RWPE2 (cell line): ENCODE measurements around the gene FFAR3.

Source experiments
- ATAC-seq: fragments of 200-7000 bp; cut with Tn5 transposase; 3 replicates; pipeline ENCODE4 v1.9.1; 2021; ENCODE audit warnings: low read depth
- DNase-seq: peaks from one replicate; pipeline ENCODE4 v3.0.0-alpha.2; 2020; ENCODE audit warnings: low spot score
- H3K27ac ChIP-seq: fragments of 450-650 bp; 2 replicates; pipeline ENCODE4 v1.5.1; 2017; ENCODE audit warnings: mild to moderate bottlenecking; ENCODE audit not compliant: poor library complexity, severe bottlenecking
- H3K27me3 ChIP-seq: fragments of 250-450 bp; sonication (Bioruptor Pico); 2 replicates; pipeline ENCODE4 v1.5.1; 2021; ENCODE audit warnings: mild to moderate bottlenecking, moderate library complexity; ENCODE audit not compliant: insufficient read depth, poor library complexity, severe bottlenecking
- H3K36me3 ChIP-seq: fragments of 250-450 bp; sonication (Bioruptor Pico); 2 replicates; pipeline ENCODE4 v1.5.1; 2020; ENCODE audit warnings: low read depth, mild to moderate bottlenecking, moderate library complexity
- H3K4me1 ChIP-seq: fragments of 250-450 bp; sonication (Bioruptor Pico); 2 replicates; pipeline ENCODE4 v1.5.1; 2021; ENCODE audit warnings: mild to moderate bottlenecking, moderate library complexity; ENCODE audit not compliant: insufficient read depth, poor library complexity, severe bottlenecking
- H3K4me3 ChIP-seq: fragments of 250-450 bp; sonication (Bioruptor Pico); 2 replicates; pipeline ENCODE4 v1.5.1; 2021; ENCODE audit warnings: mild to moderate bottlenecking, moderate library complexity; ENCODE audit not compliant: severe bottlenecking
- H3K9me3 ChIP-seq: fragments of 250-450 bp; sonication (Bioruptor Pico); 2 replicates; pipeline ENCODE4 v1.5.1; 2021; ENCODE audit warnings: mild to moderate bottlenecking, moderate library complexity; ENCODE audit not compliant: severe bottlenecking
- CTCF ChIP-seq: fragments of 450-650 bp; IDR thresholded peaks from one replicate; pipeline ENCODE4 v1.5.1; 2017; ENCODE audit warnings: mild to moderate bottlenecking, moderate library complexity; ENCODE audit not compliant: poor library complexity, severe bottlenecking

FFAR3 gene

GRCh38 chr19:35341006-35341405, 17.3 kb upstream of the FFAR3 start:
- H3K4me1 ChIP-seq, result no peaks in the 10 kb centered on the region
- no peaks in the 10 kb centered on the region for H3K36me3 ChIP-seq
- ATAC-seq (no peak), DNase-seq (no peak)
- H3K27ac ChIP-seq, result no peak overlapping the region
- H3K27me3 ChIP-seq, result peaks cover 5% of the 10 kb centered on the region
- H3K4me3 ChIP-seq, result no peak overlapping the region
- no peaks in the 10 kb centered on the region for H3K9me3 ChIP-seq
- no peak for TF ChIP-seq CTCF

DNA sequence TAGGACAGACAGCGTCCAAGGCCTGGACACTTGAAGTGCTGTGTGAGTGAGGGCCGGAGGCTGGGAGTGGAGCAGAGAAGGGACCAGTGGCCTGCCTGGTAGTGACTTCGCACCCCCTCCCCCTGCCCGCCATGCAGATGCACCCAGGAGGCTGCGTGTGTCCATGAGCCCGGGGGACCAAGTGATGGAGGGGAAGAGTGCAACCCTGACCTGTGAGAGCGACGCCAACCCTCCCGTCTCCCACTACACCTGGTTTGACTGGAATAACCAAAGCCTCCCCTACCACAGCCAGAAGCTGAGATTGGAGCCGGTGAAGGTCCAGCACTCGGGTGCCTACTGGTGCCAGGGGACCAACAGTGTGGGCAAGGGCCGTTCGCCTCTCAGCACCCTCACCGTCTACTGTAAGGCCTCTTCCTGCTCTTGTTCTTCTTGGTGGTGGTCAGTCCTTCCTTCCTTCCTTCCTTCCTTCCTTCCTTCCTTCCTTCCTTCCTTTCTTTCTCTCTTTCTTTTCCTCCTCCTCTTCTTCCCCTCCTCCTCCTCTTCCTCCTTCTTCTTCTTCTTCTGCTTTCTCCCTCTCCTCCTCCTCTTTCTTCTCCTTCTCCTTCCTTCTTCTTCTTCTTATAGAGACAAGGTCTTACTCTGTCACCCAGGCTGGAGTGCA, 16.6 kb upstream of the FFAR3 start:
- Histone ChIP-seq H3K36me3 (no peaks in the 10 kb centered on the region), H3K4me1 (no peaks in the 10 kb centered on the region), H3K27ac (no peak overlapping the region), H3K4me3 (no peak overlapping the region), H3K9me3 (no peaks in the 10 kb centered on the region), H3K27me3 (peaks cover 12% of the 10 kb centered on the region)
- DNase-seq (no peak), ATAC-seq (no peak)
- no peak for TF ChIP-seq CTCF

DNA sequence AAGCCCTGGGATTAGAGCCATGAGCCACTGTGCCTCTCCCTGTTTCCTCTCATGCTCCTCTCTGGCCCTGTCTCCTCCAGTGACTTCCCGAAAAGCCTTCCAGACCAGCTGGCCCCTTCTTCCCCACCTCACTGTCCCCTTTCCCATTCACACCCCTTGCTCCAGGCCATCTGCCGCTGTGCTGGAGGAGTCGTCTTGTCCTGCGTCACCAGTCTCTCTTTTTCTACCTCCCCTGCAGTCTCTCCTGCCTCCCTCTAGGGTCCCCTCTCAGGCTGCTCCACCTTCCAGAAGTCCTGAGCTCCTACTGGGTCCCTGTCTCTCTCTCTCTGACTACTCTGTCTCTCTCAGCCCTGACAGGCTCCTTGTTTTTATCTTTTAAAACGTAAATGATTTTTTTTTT, 15.8 kb upstream of the FFAR3 start:
- H3K36me3 ChIP-seq, result no peaks in the 10 kb centered on the region
- DNase-seq, result peak; percentile 38
- peaks cover 19% of the 10 kb centered on the region for H3K27me3 ChIP-seq
- no peak overlapping the region for H3K4me3 ChIP-seq
- TF ChIP-seq CTCF, result no peak
- H3K4me1 ChIP-seq, result no peaks in the 10 kb centered on the region
- no peak overlapping the region for H3K27ac ChIP-seq
- no peaks in the 10 kb centered on the region for H3K9me3 ChIP-seq
- no peak for ATAC-seq

DNA sequence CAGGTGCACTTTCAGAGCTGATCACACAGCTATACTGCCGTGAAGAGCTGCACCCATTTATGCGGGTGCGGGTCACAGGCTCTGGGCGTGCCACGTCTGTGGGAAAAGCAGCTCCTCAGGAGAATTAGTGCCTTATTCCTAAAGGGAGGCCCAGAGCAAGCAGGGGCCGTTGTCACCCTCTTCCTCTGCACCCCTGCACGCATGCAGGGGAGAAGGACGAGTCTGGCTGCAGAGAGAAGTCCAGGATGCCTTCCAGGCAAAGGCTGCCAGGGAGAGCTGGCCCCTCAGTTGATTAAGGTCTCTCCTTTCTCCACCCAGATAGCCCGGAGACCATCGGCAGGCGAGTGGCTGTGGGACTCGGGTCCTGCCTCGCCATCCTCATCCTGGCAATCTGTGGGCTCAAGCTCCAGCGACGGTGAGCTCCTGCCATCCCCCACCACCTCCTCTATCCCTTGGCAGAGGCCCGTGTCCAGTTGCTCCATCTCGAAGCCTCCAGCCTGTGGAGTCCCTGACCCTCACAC, 13.7 kb upstream of the FFAR3 start:
- peaks cover 21% of the 10 kb centered on the region for H3K27me3 ChIP-seq
- H3K9me3 ChIP-seq, result no peaks in the 10 kb centered on the region
- TF ChIP-seq CTCF, result no peak
- H3K4me1 ChIP-seq, result no peaks in the 10 kb centered on the region
- no peak overlapping the region for H3K4me3 ChIP-seq
- DNase-seq (no peak), ATAC-seq (no peak)
- no peak overlapping the region for H3K27ac ChIP-seq
- no peaks in the 10 kb centered on the region for H3K36me3 ChIP-seq

DNA sequence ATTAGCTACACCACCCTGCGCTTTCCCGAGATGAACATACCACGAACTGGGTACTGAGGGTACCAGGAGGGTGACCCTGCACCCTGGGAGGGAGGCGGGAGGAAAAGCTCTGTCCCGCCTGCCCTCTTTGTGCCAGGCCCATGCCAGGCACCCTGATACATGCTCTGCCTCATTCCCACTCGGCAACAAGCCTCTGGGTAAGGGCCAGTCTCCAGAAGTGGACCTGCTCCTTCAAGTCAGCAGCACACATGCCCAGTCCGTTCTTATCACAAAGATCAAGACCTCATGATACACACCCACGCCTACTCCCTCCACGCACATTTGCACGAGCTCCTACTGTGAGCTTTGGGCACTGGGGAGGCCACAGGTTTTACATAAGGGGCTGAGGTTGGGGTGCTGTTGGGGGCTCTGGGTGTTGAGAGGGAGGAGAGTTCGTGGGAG, 12.6 kb upstream of the FFAR3 start:
- DNase-seq (no peak), ATAC-seq (no peak)
- Histone ChIP-seq H3K27ac (no peak overlapping the region), H3K36me3 (no peaks in the 10 kb centered on the region), H3K9me3 (no peaks in the 10 kb centered on the region), H3K4me1 (no peaks in the 10 kb centered on the region), H3K4me3 (no peak overlapping the region), H3K27me3 (peaks cover 21% of the 10 kb centered on the region)
- TF ChIP-seq CTCF, result no peak
